OCI-LY7 (cell line): Measurements from ENCODE around the gene MRPL36.

Experiments
- CTCF ChIP-seq: fragments of 200-600 bp; sonication (generic); conservative IDR thresholded peaks from 2 replicates; pipeline ENCODE4 v1.5.1; 2014; ENCODE audit warnings: mild to moderate bottlenecking, antibody characterized with exemption, low read length, moderate library complexity, mixed read lengths
- EZH2phosphoT487 ChIP-seq: fragments of 200-600 bp; sonication (generic); IDR thresholded peaks from 2 replicates; pipeline ENCODE4 v1.6.1; 2018; ENCODE audit warnings: low read depth, borderline replicate concordance, mild to moderate bottlenecking, mixed run types, antibody characterized with exemption, low read length, moderate library complexity, mixed read lengths

- TF ChIP-seq CTCF = no peak
- no peak for TF ChIP-seq EZH2phosphoT487
Measured at GRCh38 chr5:1765880-1766235, 33.8 kb downstream of the MRPL36 start.
